Measurements from ENCODE around the gene MAFG. TPM values are rescaled to one million over a fixed set of nuclear protein-coding genes. Genes with fewer than 3 reads are reported as not detected.

MAFG gene
- polyA plus RNA-seq, 1 donor: 12.1 TPM

GRCh38 chr17:81940538-81941483 lies 13.3 kb upstream of the MAFG start:
- DNase-seq: no peak

- no peak for DNase-seq
Observed at GRCh38 chr17:81939881-81940385, 12.4 kb upstream of the MAFG start.

GRCh38 chr17:81939218-81939617 lies 11.7 kb upstream of the MAFG start:
- DNase-seq: no peak

GRCh38 chr17:81935709-81936084 lies 8.2 kb upstream of the MAFG start:
- DNase-seq: no peak

GRCh38 chr17:81934850-81935708 lies 7.5 kb upstream of the MAFG start:
- no peak for DNase-seq

GRCh38 chr17:81934098-81934757 lies 6.7 kb upstream of the MAFG start:
- no peak for DNase-seq

GRCh38 chr17:81933178-81933699 lies 5.7 kb upstream of the MAFG start:
- no peak for DNase-seq

- DNase-seq: no peak
Observed at GRCh38 chr17:81932333-81932983, 4.9 kb upstream of the MAFG start.

- no peak for DNase-seq
Observed at GRCh38 chr17:81931557-81932332, 4.2 kb upstream of the MAFG start.

- no peak for DNase-seq
Observed at GRCh38 chr17:81931189-81931556, 3.6 kb upstream of the MAFG start.

GRCh38 chr17:81930142-81931125 lies 2.9 kb upstream of the MAFG start:
- no peak for DNase-seq

GRCh38 chr17:81929253-81930141 lies 2.0 kb upstream of the MAFG start:
- DNase-seq: no peak

- DNase-seq: no peak
Observed at GRCh38 chr17:81928544-81929252, 1.2 kb upstream of the MAFG start.

GRCh38 chr17:81927152-81927652 lies 333 bp downstream of the MAFG start:
- no peak for DNase-seq

- no peak for DNase-seq
Observed at GRCh38 chr17:81926451-81927151, 934 bp downstream of the MAFG start.

- DNase-seq: no peak
Observed at GRCh38 chr17:81925860-81926450, 1.6 kb downstream of the MAFG start.

Measured in left kidney (tissue), 2 donors.